KMS-11 (cell line): ENCODE results near the gene PTPRT.

Experiments used
- H2AFZ ChIP-seq: fragments of 200-600 bp; sonication (generic); 2 replicates; pipeline ENCODE4 v1.6.1; 2016; ENCODE audit warnings: antibody characterized with exemption, mixed run types, low read depth
- H3K27ac ChIP-seq: fragments of 200-600 bp; sonication (generic); 2 replicates; pipeline ENCODE4 v1.6.1; 2016; ENCODE audit warnings: mild to moderate bottlenecking, mixed run types
- H3K27me3 ChIP-seq: fragments of 200-600 bp; sonication (generic); 2 replicates; pipeline ENCODE4 v1.6.1; 2017; ENCODE audit warnings: mild to moderate bottlenecking, low read depth, mixed run types, moderate library complexity; ENCODE audit not compliant: insufficient read depth
- H3K36me3 ChIP-seq: fragments of 200-600 bp; sonication (generic); 2 replicates; pipeline ENCODE4 v1.6.1; 2017; ENCODE audit warnings: mild to moderate bottlenecking, mixed run types; ENCODE audit not compliant: insufficient read depth
- H3K4me1 ChIP-seq: fragments of 200-600 bp; sonication (generic); 2 replicates; pipeline ENCODE4 v1.6.1; 2016; ENCODE audit warnings: mild to moderate bottlenecking, low read depth, mixed run types; ENCODE audit not compliant: poor library complexity, severe bottlenecking
- H3K4me2 ChIP-seq: fragments of 200-600 bp; sonication (generic); 2 replicates; pipeline ENCODE4 v1.7.0; 2016; ENCODE audit warnings: mild to moderate bottlenecking, mixed run types
- H3K4me3 ChIP-seq: fragments of 200-600 bp; sonication (generic); IDR thresholded peaks from 2 replicates; pipeline ENCODE4 v1.6.1; 2017; ENCODE audit warnings: low read depth, low read length, mixed read lengths; ENCODE audit not compliant: insufficient read depth
- H3K79me2 ChIP-seq: fragments of 200-600 bp; sonication (generic); 2 replicates; pipeline ENCODE4 v1.6.1; 2016; ENCODE audit warnings: low read depth, mixed run types; ENCODE audit not compliant: insufficient read depth
- H3K9ac ChIP-seq: fragments of 200-600 bp; sonication (generic); 2 replicates; pipeline ENCODE4 v1.6.1; 2016; ENCODE audit warnings: mild to moderate bottlenecking, mixed run types
- H4K20me1 ChIP-seq: fragments of 200-600 bp; sonication (generic); 2 replicates; pipeline ENCODE4 v1.6.1; 2016; ENCODE audit warnings: mild to moderate bottlenecking, mixed run types; ENCODE audit not compliant: insufficient read depth
- TF ChIP-seq, protein P1 (sequence below): fragments of 200-600 bp; sonication (generic); conservative IDR thresholded peaks from 2 replicates; pipeline ENCODE4 v1.6.1; 2017; ENCODE audit warnings: low read depth, mild to moderate bottlenecking, antibody characterized with exemption, low read length, moderate library complexity, mixed read lengths

Gene PTPRT

DNA sequence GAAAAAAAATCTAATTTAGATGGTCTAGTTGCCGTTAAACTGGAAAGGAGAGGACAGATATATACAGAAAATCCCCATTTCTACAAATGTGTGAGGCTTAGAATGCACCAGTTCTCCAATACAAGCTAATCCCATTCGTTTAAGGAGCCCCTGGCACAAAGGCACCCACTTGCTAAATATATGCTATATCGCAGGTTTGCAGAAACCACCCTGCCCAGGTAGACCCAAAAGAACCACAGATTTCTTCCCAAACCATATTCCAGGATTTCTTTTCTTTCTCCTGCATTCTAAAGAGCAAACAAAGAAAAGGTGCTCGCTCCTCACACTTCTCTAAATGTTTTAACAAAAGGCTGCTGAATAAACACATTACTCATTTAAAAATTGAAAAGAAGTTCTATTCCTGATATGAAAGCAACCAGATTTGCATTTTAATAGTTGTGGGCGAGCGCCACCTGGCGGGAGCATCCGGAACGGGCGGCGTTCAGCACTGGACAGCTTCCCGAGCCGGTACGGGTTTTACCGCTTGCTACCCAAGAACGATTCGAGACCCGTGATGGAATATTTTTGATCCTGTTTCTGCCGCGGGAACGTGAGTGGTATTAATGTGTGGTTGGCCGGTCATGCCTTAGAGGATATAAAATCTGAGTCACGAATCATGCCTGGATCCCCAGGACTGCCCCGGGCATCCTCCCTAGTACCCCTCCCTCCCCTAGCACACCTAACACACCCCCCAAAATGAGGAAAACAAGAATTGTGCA is 2.1 kb downstream of the PTPRT start:
- TF ChIP-seq, protein P1, sequence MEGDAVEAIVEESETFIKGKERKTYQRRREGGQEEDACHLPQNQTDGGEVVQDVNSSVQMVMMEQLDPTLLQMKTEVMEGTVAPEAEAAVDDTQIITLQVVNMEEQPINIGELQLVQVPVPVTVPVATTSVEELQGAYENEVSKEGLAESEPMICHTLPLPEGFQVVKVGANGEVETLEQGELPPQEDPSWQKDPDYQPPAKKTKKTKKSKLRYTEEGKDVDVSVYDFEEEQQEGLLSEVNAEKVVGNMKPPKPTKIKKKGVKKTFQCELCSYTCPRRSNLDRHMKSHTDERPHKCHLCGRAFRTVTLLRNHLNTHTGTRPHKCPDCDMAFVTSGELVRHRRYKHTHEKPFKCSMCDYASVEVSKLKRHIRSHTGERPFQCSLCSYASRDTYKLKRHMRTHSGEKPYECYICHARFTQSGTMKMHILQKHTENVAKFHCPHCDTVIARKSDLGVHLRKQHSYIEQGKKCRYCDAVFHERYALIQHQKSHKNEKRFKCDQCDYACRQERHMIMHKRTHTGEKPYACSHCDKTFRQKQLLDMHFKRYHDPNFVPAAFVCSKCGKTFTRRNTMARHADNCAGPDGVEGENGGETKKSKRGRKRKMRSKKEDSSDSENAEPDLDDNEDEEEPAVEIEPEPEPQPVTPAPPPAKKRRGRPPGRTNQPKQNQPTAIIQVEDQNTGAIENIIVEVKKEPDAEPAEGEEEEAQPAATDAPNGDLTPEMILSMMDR: peak; percentile 99
- H3K27me3 ChIP-seq: peaks cover 3% of the 10 kb centered on the region; the same call in 1 of the 2 replicates
- no peaks in the 10 kb centered on the region for H3K4me1 ChIP-seq
- H3K4me2 ChIP-seq: peak overlapping the region; percentile 12; the same call in 1 of the 2 replicates
- H3K27ac ChIP-seq: no peak overlapping the region
- H3K36me3 ChIP-seq: no peaks in the 10 kb centered on the region
- no peak overlapping the region for H3K4me3 ChIP-seq
- no peaks in the 10 kb centered on the region for H3K79me2 ChIP-seq
- H2AFZ ChIP-seq: no peak overlapping the region; the same call in 1 of the 2 replicates
- no peaks in the 10 kb centered on the region for H4K20me1 ChIP-seq
- H3K9ac ChIP-seq: no peak overlapping the region

DNA sequence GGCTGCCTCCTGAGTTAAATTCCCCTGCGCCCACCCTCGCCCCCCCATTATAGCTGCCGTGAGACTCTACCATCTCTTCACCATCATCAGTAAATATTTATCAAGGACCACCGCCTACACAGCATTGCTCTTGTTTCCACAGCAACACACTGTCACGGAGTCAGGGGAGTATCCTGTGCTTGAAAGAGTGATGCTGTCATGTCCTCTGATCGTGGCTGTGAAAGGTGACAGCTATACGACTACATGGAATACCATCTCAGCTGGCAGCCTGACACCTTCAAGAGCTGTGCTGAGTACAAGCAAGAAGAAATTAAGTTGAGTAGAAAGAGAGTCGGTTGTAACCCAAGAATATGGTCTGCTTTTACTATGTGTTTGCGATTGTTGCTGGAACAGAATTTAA is 3.4 kb downstream of the PTPRT start:
- no peak overlapping the region for H2AFZ ChIP-seq
- H3K4me3 ChIP-seq: no peak overlapping the region
- H3K27me3 ChIP-seq: peaks cover 3% of the 10 kb centered on the region; the same call in 1 of the 2 replicates
- TF ChIP-seq, protein P1: no peak
- H3K4me1 ChIP-seq: no peaks in the 10 kb centered on the region
- no peak overlapping the region for H3K9ac ChIP-seq
- H3K27ac ChIP-seq: no peak overlapping the region
- H3K79me2 ChIP-seq: no peaks in the 10 kb centered on the region
- no peaks in the 10 kb centered on the region for H3K36me3 ChIP-seq
- no peaks in the 10 kb centered on the region for H4K20me1 ChIP-seq
- no peak overlapping the region for H3K4me2 ChIP-seq

DNA sequence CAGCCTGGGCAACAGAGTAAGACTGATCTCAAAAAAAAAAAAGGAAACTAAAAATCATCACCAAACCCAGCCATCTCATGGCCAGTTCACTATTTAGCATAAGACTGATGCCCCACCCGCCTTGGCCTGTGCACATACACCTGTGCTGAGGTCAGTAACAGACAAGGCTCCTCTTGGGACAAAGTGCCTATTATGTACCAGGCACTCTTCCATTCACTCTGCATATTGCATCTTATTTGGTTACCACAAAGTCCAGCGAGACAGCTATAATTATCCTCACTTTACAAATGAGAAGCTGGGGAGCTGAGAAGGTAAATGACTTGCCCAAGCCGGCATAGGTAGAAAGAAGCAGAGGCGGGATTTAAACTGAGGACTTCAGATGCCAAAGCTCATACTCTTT is 3.8 kb downstream of the PTPRT start:
- no peak overlapping the region for H2AFZ ChIP-seq
- TF ChIP-seq, protein P1: no peak
- no peak overlapping the region for H3K27ac ChIP-seq
- H3K27me3 ChIP-seq: peaks cover 3% of the 10 kb centered on the region; the same call in 1 of the 2 replicates
- H3K36me3 ChIP-seq: no peaks in the 10 kb centered on the region
- H3K4me1 ChIP-seq: no peaks in the 10 kb centered on the region
- H3K4me2 ChIP-seq: no peak overlapping the region
- H3K9ac ChIP-seq: no peak overlapping the region
- no peaks in the 10 kb centered on the region for H3K79me2 ChIP-seq
- no peak overlapping the region for H3K4me3 ChIP-seq
- H4K20me1 ChIP-seq: no peaks in the 10 kb centered on the region

DNA sequence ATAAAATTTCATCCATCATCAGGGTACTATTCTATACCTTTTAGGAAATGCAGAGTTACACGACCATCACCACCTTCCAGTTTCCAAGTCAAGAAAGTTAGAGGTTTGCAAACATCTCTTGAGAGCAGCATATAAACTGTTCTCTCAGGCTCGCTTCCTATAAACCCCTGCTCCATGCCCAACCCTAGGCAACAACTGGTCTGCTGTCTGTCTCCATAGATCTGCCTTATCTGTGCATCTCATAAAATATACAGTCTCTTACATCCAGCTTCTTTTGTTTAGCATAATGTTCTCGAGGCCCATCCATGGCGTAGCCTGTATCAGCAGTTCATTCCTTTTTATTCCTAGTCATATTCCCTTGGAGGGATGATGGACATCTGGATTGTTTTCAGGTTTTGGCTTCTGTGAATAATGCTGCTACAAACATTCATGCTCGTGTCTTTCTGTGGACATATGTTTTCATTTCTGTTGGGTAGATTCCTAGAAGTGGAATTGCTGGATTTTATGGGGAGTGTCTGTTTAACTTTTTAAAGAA is 6.1 kb downstream of the PTPRT start:
- H3K9ac ChIP-seq: no peak overlapping the region
- H3K4me3 ChIP-seq: no peak overlapping the region
- TF ChIP-seq, protein P1: no peak
- H4K20me1 ChIP-seq: no peaks in the 10 kb centered on the region
- no peak overlapping the region for H3K27ac ChIP-seq
- H3K79me2 ChIP-seq: no peaks in the 10 kb centered on the region
- no peaks in the 10 kb centered on the region for H3K27me3 ChIP-seq
- H3K36me3 ChIP-seq: no peaks in the 10 kb centered on the region
- no peak overlapping the region for H2AFZ ChIP-seq
- no peaks in the 10 kb centered on the region for H3K4me1 ChIP-seq
- H3K4me2 ChIP-seq: no peak overlapping the region
